ENCODE results near the gene NUP188. TPM values are rescaled to one million over a fixed set of nuclear protein-coding genes. Genes with fewer than 3 reads are reported as not detected.

NUP188 gene
- polyA plus RNA-seq, 4 donors = 35.2 to 60.5 (median 47.4) TPM

GRCh38 chr9:128913048-128913900 is 34.2 kb upstream of the NUP188 start:
- no peak for DNase-seq (ENCODE audit: low read depth in 4 of 4, low spot score in 2 of 4)

DNA sequence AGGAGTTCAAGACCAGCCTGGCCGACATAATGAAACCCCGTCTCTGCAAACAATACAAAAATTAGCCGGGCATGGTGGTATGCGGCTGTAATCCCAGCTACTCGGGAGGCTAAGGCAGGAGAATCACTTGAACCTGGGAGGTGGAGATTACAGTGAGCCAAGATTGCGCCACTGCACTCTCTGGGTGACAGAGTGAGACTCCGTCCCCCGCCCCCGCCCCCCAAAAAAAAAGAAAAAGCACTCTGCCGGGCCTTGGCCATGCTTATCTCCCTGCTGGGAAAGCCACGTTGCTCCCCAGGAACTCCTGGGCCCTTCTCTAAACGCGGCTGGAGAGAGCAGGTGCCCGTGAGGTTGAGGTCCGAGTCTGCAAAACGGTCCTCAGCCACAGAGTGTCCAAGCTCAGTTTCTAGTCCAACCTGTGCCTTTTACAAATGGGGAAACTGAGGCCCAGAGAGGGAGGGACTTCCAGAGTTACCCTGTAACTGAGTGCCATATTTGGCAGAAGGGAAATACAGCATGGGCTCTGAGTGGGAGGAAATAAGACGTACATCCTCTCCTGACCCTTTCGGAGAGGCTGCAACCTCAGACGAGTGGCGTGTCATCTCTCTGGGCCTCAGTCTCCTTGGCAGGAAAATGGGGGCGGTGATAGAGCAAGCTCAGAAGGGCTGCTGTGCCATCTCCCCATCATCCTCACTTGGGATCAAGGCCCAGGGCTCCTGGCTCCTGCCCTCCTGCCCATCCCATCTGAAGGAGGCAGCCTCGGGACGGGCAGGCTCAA is 33.3 kb upstream of the NUP188 start:
- no peak for DNase-seq (ENCODE audit: low read depth in 4 of 4, low spot score in 2 of 4)

DNA sequence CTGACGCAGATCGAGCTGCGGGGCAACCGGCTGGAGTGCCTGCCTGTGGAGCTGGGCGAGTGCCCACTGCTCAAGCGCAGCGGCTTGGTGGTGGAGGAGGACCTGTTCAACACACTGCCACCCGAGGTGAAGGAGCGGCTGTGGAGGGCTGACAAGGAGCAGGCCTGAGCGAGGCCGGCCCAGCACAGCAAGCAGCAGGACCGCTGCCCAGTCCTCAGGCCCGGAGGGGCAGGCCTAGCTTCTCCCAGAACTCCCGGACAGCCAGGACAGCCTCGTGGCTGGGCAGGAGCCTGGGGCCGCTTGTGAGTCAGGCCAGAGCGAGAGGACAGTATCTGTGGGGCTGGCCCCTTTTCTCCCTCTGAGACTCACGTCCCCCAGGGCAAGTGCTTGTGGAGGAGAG is 31.3 kb upstream of the NUP188 start:
- DNase-seq (ENCODE audit: low read depth in 4 of 4, low spot score in 2 of 4) = no peak

- no peak for DNase-seq (ENCODE audit: low read depth in 4 of 4, low spot score in 2 of 4)
Observed at GRCh38 chr9:128916745-128917144, 30.8 kb upstream of the NUP188 start.

GRCh38 chr9:128917151-128917849 is 30.2 kb upstream of the NUP188 start:
- no peak for DNase-seq (ENCODE audit: low read depth in 4 of 4, low spot score in 2 of 4)

DNA sequence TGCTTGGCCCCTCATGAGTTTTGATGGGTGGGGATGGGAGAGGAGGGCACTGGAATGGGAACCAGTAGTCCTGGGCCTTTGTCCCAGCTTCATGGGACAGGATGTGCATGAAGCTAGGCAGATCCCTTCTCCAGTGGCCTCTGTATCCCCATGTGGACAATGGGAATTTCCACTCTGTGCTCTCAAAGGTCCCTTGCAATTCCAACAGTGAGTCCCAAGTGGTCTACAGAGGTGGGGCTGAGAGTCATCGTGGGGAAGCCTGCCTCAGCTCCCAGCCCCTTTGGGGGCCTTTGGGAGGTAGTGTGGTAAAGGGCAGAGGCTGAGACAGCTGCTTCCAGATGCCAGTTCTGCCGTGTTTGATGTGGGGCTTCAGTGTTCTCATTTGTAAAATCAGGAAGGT is 28.6 kb upstream of the NUP188 start:
- DNase-seq (ENCODE audit: low read depth in 4 of 4, low spot score in 2 of 4) = no peak

DNA sequence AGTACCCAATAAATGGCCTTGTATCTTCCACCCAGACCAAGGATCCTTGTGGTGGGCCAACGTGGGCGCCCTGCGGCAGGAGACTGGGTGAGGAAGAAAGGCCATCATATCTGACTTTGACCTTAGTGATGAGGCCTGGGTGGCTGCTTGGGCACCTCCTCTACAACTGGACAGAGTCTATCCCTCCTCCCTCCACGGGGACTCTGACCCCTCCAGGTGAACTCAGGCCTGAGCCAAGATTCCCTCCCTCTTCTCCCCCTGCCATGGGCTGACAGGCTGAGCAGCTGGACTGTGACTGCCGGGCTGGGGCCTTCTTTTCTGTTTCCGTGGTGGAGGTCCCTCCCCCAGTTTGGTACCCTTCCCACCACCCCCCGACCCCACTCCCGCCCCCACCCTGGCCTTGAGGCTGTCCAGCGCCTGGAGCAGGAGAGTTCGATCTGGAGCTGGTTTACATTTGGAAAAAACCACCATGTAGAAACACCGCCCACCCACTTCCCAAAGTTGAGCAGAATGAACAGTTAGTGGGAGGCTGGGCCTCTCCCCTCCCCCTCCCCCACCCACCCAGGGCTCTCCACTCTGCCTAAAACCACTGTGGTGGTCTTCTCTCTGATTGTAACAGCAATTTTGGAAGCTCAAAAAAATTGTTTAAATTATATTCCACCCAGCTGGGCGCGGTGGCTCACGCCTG is 28.0 kb upstream of the NUP188 start:
- no peak for DNase-seq (ENCODE audit: low read depth in 4 of 4, low spot score in 2 of 4)

GRCh38 chr9:128920381-128921058 is 27.0 kb upstream of the NUP188 start, which contains the start of gene PHYHD1:
Gene PHYHD1 (plus strand): TSS chr9:128920982. CDS start chr9:128922324, 1,342 bp downstream.
- DNase-seq (ENCODE audit: low read depth in 4 of 4, low spot score in 2 of 4) = no peak

DNA sequence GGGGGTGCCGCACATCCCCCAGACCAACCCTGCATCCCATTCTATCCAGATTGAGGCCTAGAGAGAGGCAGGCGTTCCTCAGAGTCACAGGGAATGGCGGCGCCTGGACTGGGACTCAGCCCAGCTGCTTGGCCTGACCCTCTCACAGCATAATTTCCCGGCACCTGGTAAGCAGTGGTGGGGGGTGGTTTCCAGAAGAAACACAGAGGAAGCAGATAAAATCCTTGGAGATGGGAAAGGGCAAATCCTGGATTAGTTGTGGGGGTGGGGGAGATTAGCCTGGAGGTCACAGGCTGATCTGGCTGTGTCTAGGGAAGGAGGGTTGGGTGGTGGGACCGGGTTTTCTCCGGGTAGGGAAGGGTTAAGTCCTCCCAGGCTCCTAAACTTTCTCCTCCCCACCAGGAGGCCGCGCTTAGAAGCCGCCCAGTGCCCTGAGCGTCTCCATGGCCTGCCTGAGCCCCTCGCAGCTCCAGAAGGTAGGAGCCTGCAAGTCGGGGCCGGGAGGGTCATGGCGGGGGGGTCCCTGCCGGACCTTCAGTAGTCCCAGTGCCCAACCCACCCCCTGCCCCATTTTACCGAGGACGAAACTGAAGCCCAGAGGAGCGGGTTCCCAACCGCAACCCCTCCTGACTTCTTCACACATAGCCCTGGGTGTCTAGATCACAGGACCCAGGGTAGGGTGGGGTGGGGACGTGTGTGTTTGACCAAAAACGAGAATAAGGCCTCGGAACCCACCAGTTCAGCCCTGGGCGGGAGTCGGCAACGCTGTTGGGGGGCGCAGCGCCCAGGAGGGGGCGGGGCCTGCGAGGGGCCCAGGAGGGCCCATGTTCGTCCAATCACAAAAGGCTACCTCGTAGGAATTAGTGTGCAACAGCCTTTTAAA is 25.4 kb upstream of the NUP188 start:
- peak; percentile 66 to 77 (median 74) for DNase-seq (ENCODE audit: low read depth in 4 of 4, low spot score in 2 of 4)

- DNase-seq (ENCODE audit: low read depth in 4 of 4, low spot score in 2 of 4) = no peak
Observed at GRCh38 chr9:128923493-128923883, 24.0 kb upstream of the NUP188 start.

GRCh38 chr9:128927731-128928411 is 19.6 kb upstream of the NUP188 start:
- peak in 3 of 4 donors; percentile 17 to 45 (median 41) for DNase-seq (ENCODE audit: low read depth in 4 of 4, low spot score in 2 of 4)

- no peak for DNase-seq (ENCODE audit: low read depth in 4 of 4, low spot score in 2 of 4)
Observed at GRCh38 chr9:128928624-128929023, 18.9 kb upstream of the NUP188 start.

GRCh38 chr9:128929560-128929959 is 17.9 kb upstream of the NUP188 start:
- no peak for DNase-seq (ENCODE audit: low read depth in 4 of 4, low spot score in 2 of 4)

DNA sequence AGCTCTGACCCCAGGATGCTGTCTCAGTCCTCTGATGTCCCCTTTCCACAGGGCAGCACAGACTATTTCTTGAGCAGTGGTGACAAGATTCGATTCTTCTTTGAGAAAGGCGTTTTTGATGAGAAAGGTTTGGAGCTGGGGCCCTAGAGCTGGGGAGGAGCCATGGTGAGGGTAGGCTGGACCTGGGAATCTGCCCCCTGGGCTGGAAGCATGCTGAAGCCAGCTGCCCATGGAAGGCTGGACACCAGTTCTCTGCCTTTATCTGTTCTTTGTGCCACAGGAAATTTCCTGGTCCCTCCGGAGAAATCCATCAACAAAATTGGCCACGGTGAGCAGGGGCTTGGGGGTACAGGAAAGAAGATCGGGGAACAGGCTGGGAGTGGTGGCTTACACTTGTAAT is 13.8 kb upstream of the NUP188 start:
- no peak for DNase-seq (ENCODE audit: low read depth in 4 of 4, low spot score in 2 of 4)

DNA sequence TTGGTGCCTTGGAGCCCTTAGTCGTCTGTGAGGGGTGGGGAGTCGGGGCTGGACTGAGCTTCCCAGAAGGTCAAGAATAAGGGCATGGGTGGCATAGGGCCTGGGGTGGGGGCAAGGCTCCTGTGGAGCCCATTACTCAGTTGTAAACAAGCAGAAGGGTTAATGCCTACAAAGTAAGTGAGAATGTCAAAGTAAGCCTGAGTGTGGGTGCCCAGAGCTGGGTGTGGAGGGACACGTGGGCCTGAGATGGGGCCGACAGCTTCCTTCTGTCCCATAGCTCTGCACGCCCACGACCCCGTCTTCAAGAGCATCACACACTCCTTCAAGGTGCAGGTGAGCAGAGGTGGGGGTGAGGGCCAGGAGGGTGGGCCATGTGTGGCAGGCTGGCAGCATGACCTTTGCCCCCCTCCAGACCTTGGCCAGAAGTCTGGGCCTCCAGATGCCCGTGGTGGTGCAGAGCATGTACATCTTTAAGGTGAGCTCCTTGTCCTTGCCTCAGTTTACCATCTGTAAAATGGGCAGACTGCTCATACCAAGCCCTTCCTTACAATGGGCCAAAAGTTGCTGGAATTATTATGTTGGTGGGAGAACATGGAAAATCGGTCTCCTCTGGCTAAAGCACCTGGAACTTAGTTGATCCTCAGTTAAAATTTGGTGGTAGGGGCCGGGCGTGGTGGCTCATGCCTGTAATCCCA is 11.2 kb upstream of the NUP188 start:
- no peak for DNase-seq (ENCODE audit: low read depth in 4 of 4, low spot score in 2 of 4)

DNA sequence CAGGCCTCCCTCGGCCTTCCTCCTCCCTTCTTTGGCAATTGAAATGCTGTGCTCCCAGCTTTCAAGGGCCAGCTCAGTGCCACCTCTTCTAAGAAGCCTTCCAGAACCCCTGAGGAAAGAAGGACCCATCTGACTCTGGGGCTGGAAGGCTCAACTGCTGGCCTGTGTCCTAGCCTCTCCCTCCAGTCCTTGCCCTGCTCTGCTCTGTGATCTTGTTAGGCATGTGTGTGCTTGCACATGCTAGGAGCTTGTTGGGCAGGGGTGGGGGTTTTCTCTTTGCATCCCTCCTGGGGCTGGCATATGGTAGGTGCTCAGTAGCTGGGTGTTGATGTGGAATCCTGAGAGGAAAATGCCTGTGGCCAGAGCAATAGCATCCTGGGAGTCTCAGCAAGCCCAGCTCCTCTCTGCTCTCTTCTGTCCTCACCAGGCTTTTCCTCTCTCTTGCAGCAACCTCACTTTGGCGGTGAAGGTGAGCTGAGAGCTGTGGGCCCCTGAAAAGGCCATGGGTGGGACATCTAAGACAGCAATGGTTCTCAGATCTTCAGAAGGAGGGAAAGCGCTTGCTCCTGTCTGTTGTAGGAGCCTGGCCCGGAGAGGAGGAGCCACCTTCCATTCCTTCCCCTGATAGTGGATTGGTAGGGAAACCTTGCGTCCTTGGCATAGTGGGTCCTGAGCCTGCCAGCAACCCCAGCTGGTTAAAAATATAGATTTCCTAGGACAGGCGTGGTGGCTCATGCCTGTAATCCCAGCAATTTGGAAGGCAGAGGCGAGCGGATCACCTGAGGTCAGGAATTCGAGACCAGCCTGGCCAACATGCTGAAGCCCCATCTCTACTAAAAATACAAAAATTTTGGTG is 10.0 kb upstream of the NUP188 start:
- DNase-seq (ENCODE audit: low read depth in 4 of 4, low spot score in 2 of 4) = no peak

Data from left renal cortex interstitium (tissue), 4 donors.